ENCODE measurements around the gene SZT2.
A peak's percentile ranks its signal among the peaks of the same experiment; 100 is the strongest.

Gene SZT2

GRCh38 chr1:43443197-43443946, 53.7 kb downstream of the SZT2 start:
- WGBS (ENCODE audit: extremely low coverage, insufficient coverage, insufficient read length) = no CpG with 5 or more reads among the region's 16 CpGs
- no peak overlapping the region for H3K14ac ChIP-seq (ENCODE audit: low read length)
- no peak overlapping the region for H4K8ac ChIP-seq (ENCODE audit: low read depth, low read length)
- no peak overlapping the region for H3K4me3 ChIP-seq (ENCODE audit: low read depth, low read length)
- no peak overlapping the region for H2BK5ac ChIP-seq (ENCODE audit: low read depth, low read length, poor library complexity)
- no peak for DNase-seq
- H3K27me3 ChIP-seq (ENCODE audit: insufficient read depth, low read length) = no peaks in the 10 kb centered on the region
- no peak overlapping the region for H3K23ac ChIP-seq (ENCODE audit: low read length)
- no peak overlapping the region for H3K18ac ChIP-seq (ENCODE audit: low read length)
- no peak overlapping the region for H2BK12ac ChIP-seq (ENCODE audit: low read length)
- H4K12ac ChIP-seq (ENCODE audit: low read depth, low read length) = no peak overlapping the region
- H4K91ac ChIP-seq (ENCODE audit: low read depth, low read length) = no peak overlapping the region
- H3K9ac ChIP-seq (ENCODE audit: low read length) = no peak overlapping the region
- no peaks in the 10 kb centered on the region for H3K9me3 ChIP-seq (ENCODE audit: insufficient read depth, low read depth, low read length)
- peaks cover 0 to 5% of the 10 kb centered on the region in 2 experiments for H3K4me1 ChIP-seq (ENCODE audit: control insufficient read depth in 1 of 2, insufficient read depth in 2 of 2, low read length in 2 of 2)
- H3K79me2 ChIP-seq (ENCODE audit: control insufficient read depth, insufficient read depth, low read length, poor library complexity) = no peaks in the 10 kb centered on the region
- no peak overlapping the region for H2AFZ ChIP-seq (ENCODE audit: insufficient read depth, low read length, poor library complexity)
- H3K36me3 ChIP-seq (ENCODE audit: control insufficient read depth in 1 of 2, insufficient read depth in 2 of 2, low read length in 2 of 2) = peaks cover 81 to 89% of the 10 kb centered on the region in 2 experiments
- no peak overlapping the region for H3K4ac ChIP-seq (ENCODE audit: low read depth, low read length)
- no peak overlapping the region for H2AK5ac ChIP-seq (ENCODE audit: low read length)
- H3K27ac ChIP-seq (ENCODE audit: low read depth, low read length) = no peak overlapping the region
- no peaks in the 10 kb centered on the region for H3K79me1 ChIP-seq (ENCODE audit: low read length)
- no peak overlapping the region for H2BK120ac ChIP-seq (ENCODE audit: insufficient read depth, low read length, poor library complexity)
- H3K4me2 ChIP-seq (ENCODE audit: low read length) = no peak overlapping the region

GRCh38 chr1:43444151-43444828, 54.6 kb downstream of the SZT2 start:
- WGBS (ENCODE audit: extremely low coverage, insufficient coverage, insufficient read length) = no CpG with 5 or more reads among the region's 13 CpGs
- no peak for DNase-seq
- no peak overlapping the region for H3K4ac ChIP-seq (ENCODE audit: low read depth, low read length)

GRCh38 chr1:43444836-43445235, 55.1 kb downstream of the SZT2 start:
- Histone ChIP-seq H3K18ac (ENCODE audit: low read length) (no peak overlapping the region), H3K27ac (ENCODE audit: low read depth, low read length) (no peak overlapping the region), H3K23ac (ENCODE audit: low read length) (no peak overlapping the region), H3K9me3 (ENCODE audit: insufficient read depth, low read depth, low read length) (peaks cover 2% of the 10 kb centered on the region), H4K8ac (ENCODE audit: low read depth, low read length) (no peak overlapping the region), H3K4me3 (ENCODE audit: low read depth, low read length) (no peak overlapping the region), H2AFZ (ENCODE audit: insufficient read depth, low read length, poor library complexity) (no peak overlapping the region), H3K27me3 (ENCODE audit: insufficient read depth, low read length) (no peaks in the 10 kb centered on the region), H2BK5ac (ENCODE audit: low read depth, low read length, poor library complexity) (no peak overlapping the region), H3K4me2 (ENCODE audit: low read length) (no peak overlapping the region), H2AK5ac (ENCODE audit: low read length) (no peak overlapping the region), H4K91ac (ENCODE audit: low read depth, low read length) (no peak overlapping the region), H3K4me1 (ENCODE audit: control insufficient read depth in 1 of 2, insufficient read depth in 2 of 2, low read length in 2 of 2) (peaks cover 0 to 5% of the 10 kb centered on the region in 2 experiments), H3K79me2 (ENCODE audit: control insufficient read depth, insufficient read depth, low read length, poor library complexity) (no peaks in the 10 kb centered on the region), H3K14ac (ENCODE audit: low read length) (no peak overlapping the region), H4K12ac (ENCODE audit: low read depth, low read length) (no peak overlapping the region), H3K4ac (ENCODE audit: low read depth, low read length) (no peak overlapping the region), H3K36me3 (ENCODE audit: control insufficient read depth in 1 of 2, insufficient read depth in 2 of 2, low read length in 2 of 2) (peaks cover 81 to 89% of the 10 kb centered on the region in 2 experiments), H2BK120ac (ENCODE audit: insufficient read depth, low read length, poor library complexity) (no peak overlapping the region), H3K9ac (ENCODE audit: low read length) (no peak overlapping the region), H3K79me1 (ENCODE audit: low read length) (no peaks in the 10 kb centered on the region), H2BK12ac (ENCODE audit: low read length) (no peak overlapping the region)
- DNase-seq = no peak
- WGBS (ENCODE audit: extremely low coverage, insufficient coverage, insufficient read length) = no CpG with 5 or more reads among the region's 1 CpG

More at GRCh38 chr1:43444151-43444828, 54.6 kb downstream of the SZT2 start:
- Histone ChIP-seq H3K23ac (ENCODE audit: low read length) (no peak overlapping the region), H3K4me1 (ENCODE audit: control insufficient read depth in 1 of 2, insufficient read depth in 2 of 2, low read length in 2 of 2) (peaks cover 0 to 5% of the 10 kb centered on the region in 2 experiments), H2AK5ac (ENCODE audit: low read length) (no peak overlapping the region), H3K27me3 (ENCODE audit: insufficient read depth, low read length) (no peaks in the 10 kb centered on the region), H3K27ac (ENCODE audit: low read depth, low read length) (no peak overlapping the region), H4K91ac (ENCODE audit: low read depth, low read length) (no peak overlapping the region), H2BK5ac (ENCODE audit: low read depth, low read length, poor library complexity) (no peak overlapping the region), H2BK120ac (ENCODE audit: insufficient read depth, low read length, poor library complexity) (no peak overlapping the region), H3K79me1 (ENCODE audit: low read length) (no peaks in the 10 kb centered on the region), H3K9ac (ENCODE audit: low read length) (peak overlapping the region; percentile 2), H3K4me3 (ENCODE audit: low read depth, low read length) (no peak overlapping the region), H2BK12ac (ENCODE audit: low read length) (no peak overlapping the region), H3K14ac (ENCODE audit: low read length) (no peak overlapping the region), H4K12ac (ENCODE audit: low read depth, low read length) (no peak overlapping the region), H2AFZ (ENCODE audit: insufficient read depth, low read length, poor library complexity) (no peak overlapping the region), H3K9me3 (ENCODE audit: insufficient read depth, low read depth, low read length) (peaks cover 2% of the 10 kb centered on the region), H3K18ac (ENCODE audit: low read length) (no peak overlapping the region), H4K8ac (ENCODE audit: low read depth, low read length) (no peak overlapping the region), H3K4me2 (ENCODE audit: low read length) (no peak overlapping the region), H3K36me3 (ENCODE audit: control insufficient read depth in 1 of 2, insufficient read depth in 2 of 2, low read length in 2 of 2) (peaks cover 81 to 89% of the 10 kb centered on the region in 2 experiments), H3K79me2 (ENCODE audit: control insufficient read depth, insufficient read depth, low read length, poor library complexity) (no peaks in the 10 kb centered on the region)

- Histone ChIP-seq H3K79me1 (ENCODE audit: low read length) (no peaks in the 10 kb centered on the region), H2BK120ac (ENCODE audit: insufficient read depth, low read length, poor library complexity) (no peak overlapping the region), H3K9ac (ENCODE audit: low read length) (no peak overlapping the region), H3K4me3 (ENCODE audit: low read depth, low read length) (no peak overlapping the region), H4K12ac (ENCODE audit: low read depth, low read length) (no peak overlapping the region), H3K14ac (ENCODE audit: low read length) (no peak overlapping the region), H2BK5ac (ENCODE audit: low read depth, low read length, poor library complexity) (no peak overlapping the region), H3K27me3 (ENCODE audit: insufficient read depth, low read length) (no peaks in the 10 kb centered on the region), H3K18ac (ENCODE audit: low read length) (no peak overlapping the region), H2BK12ac (ENCODE audit: low read length) (no peak overlapping the region), H3K9me3 (ENCODE audit: insufficient read depth, low read depth, low read length) (peaks cover 2% of the 10 kb centered on the region), H3K4me2 (ENCODE audit: low read length) (no peak overlapping the region), H3K36me3 (ENCODE audit: control insufficient read depth in 1 of 2, insufficient read depth in 2 of 2, low read length in 2 of 2) (peaks cover 84 to 90% of the 10 kb centered on the region in 2 experiments), H3K27ac (ENCODE audit: low read depth, low read length) (no peak overlapping the region), H3K4me1 (ENCODE audit: control insufficient read depth in 1 of 2, insufficient read depth in 2 of 2, low read length in 2 of 2) (peaks cover 0 to 5% of the 10 kb centered on the region in 2 experiments), H3K79me2 (ENCODE audit: control insufficient read depth, insufficient read depth, low read length, poor library complexity) (no peaks in the 10 kb centered on the region), H3K4ac (ENCODE audit: low read depth, low read length) (no peak overlapping the region), H2AK5ac (ENCODE audit: low read length) (no peak overlapping the region), H4K8ac (ENCODE audit: low read depth, low read length) (no peak overlapping the region), H2AFZ (ENCODE audit: insufficient read depth, low read length, poor library complexity) (no peak overlapping the region), H3K23ac (ENCODE audit: low read length) (no peak overlapping the region), H4K91ac (ENCODE audit: low read depth, low read length) (no peak overlapping the region)
- DNase-seq = no peak
- WGBS (ENCODE audit: extremely low coverage, insufficient coverage, insufficient read length) = no CpG with 5 or more reads among the region's 10 CpGs
Observed at GRCh38 chr1:43445606-43446387, 56.1 kb downstream of the SZT2 start.

Measured in trophoblast cell (in vitro differentiated cells and primary cell).